IMR-90 (cell line): Measurements from ENCODE around the gene LRP5. TPM values are rescaled to one million over a fixed set of nuclear protein-coding genes. Genes with fewer than 3 reads are reported as not detected.
"Not testable (repeated sequence)": the region's sequence is repeated elsewhere in the genome, so short reads cannot be mapped to it uniquely, and the experiment has no call there.

Experiments used
- ATAC-seq: fragments of 200-7000 bp; cut with Tn5 transposase; 2 replicates; pipeline ENCODE4 v1.9.1; 2020; ENCODE audit warnings: low read depth, mild to moderate bottlenecking, moderate library complexity
- BruUV-seq: library from RNA; stranded (reverse); fragments of 400-500 nt; replicated peaks from 2 replicates; lab custom pipeline; 2021; lab: Mats Ljungman, UMichigan
- CTCF ChIA-PET: fragments of 300-600 bp; formaldehyde crosslinking; extraction: SDS; loops from one replicate; lab custom pipeline; 2021; ENCODE audit warnings: antibody characterized with exemption; lab: Yijun Ruan, JAX
- POLR2A ChIA-PET: fragments of 300-600 bp; sonication (Branson Sonifier 250); formaldehyde crosslinking; loops from one replicate; lab custom pipeline; 2022; ENCODE audit warnings: antibody characterized with exemption; ENCODE audit not compliant: unreplicated experiment; lab: Charles Lee
- DNase-seq: peaks from one replicate; pipeline ENCODE4 v3.0.0; 2013
- H2AFZ ChIP-seq: replicated peaks from 2 replicates; pipeline ENCODE3; 2013; ENCODE audit warnings: low read length, mild to moderate bottlenecking; ENCODE audit not compliant: poor library complexity
- H2AK5ac ChIP-seq: 2 replicates; pipeline ENCODE4 v1.6.1; 2013; ENCODE audit warnings: low read depth, low read length, inconsistent platforms
- H2AK9ac ChIP-seq: replicated peaks from 2 replicates; pipeline ENCODE3; 2013; ENCODE audit warnings: mild to moderate bottlenecking, low read depth, low read length, moderate library complexity; ENCODE audit not compliant: poor library complexity
- H2BK120ac ChIP-seq: 2 replicates; pipeline ENCODE4 v1.6.1; 2013; ENCODE audit warnings: low read depth, low read length, inconsistent platforms
- H2BK15ac ChIP-seq: 3 replicates; pipeline ENCODE4 v1.6.1; 2013; ENCODE audit warnings: low read depth, low read length, inconsistent platforms
- H2BK20ac ChIP-seq: 2 replicates; pipeline ENCODE4 v1.6.1; 2013; ENCODE audit warnings: low read depth, mild to moderate bottlenecking, inconsistent platforms, low read length, moderate library complexity
- H2BK5ac ChIP-seq: 2 replicates; pipeline ENCODE4 v1.6.1; 2013; ENCODE audit warnings: mild to moderate bottlenecking, low read depth, low read length, inconsistent platforms; ENCODE audit not compliant: poor library complexity, severe bottlenecking
- H3K14ac ChIP-seq: replicated peaks from 2 replicates; pipeline ENCODE4 v1.6.1; 2013; ENCODE audit warnings: low read depth, low read length, inconsistent platforms
- H3K18ac ChIP-seq: 2 replicates; pipeline ENCODE4 v1.6.1; 2013; ENCODE audit warnings: low read depth, low read length, control low read depth
- H3K23ac ChIP-seq: 2 replicates; pipeline ENCODE4 v1.6.1; 2013; ENCODE audit warnings: low read depth, low read length, inconsistent platforms
- H3K27ac ChIP-seq: 2 replicates; pipeline ENCODE4 v1.5.1; 2013; ENCODE audit warnings: mild to moderate bottlenecking, control low read depth, low read length; ENCODE audit not compliant: insufficient read depth
- H3K27me3 ChIP-seq: 2 replicates; pipeline ENCODE4 v1.6.1; 2013; ENCODE audit warnings: low read length; ENCODE audit not compliant: control insufficient read depth, insufficient read depth
- H3K36me3 ChIP-seq: 2 replicates; pipeline ENCODE4 v1.6.1; 2013; ENCODE audit warnings: low read length, mixed read lengths; ENCODE audit not compliant: control insufficient read depth, insufficient read depth
- H3K4ac ChIP-seq: 2 replicates; pipeline ENCODE4 v1.6.1; 2013; ENCODE audit warnings: low read depth, low read length, inconsistent platforms
- H3K4me1 ChIP-seq: 2 replicates; pipeline ENCODE4 v1.6.1; 2013; ENCODE audit warnings: low read length, mixed read lengths; ENCODE audit not compliant: control insufficient read depth, insufficient read depth
- H3K4me2 ChIP-seq: 2 replicates; pipeline ENCODE4 v1.6.1; 2013; ENCODE audit warnings: low read depth, mild to moderate bottlenecking, control low read depth, low read length, moderate library complexity
- H3K4me3 ChIP-seq: 2 replicates; pipeline ENCODE4 v1.5.1; 2013; ENCODE audit warnings: low read depth, mild to moderate bottlenecking, control low read depth, low read length, moderate library complexity; ENCODE audit not compliant: insufficient read depth
- H3K56ac ChIP-seq: 2 replicates; pipeline ENCODE4 v1.6.1; 2013; ENCODE audit warnings: low read length, inconsistent platforms; ENCODE audit not compliant: insufficient read depth; ENCODE audit errors: extremely low read depth
- H3K79me1 ChIP-seq, 2 experiments: 2 replicates each; pipeline ENCODE4 v1.6.1; 2013; ENCODE audit warnings: low read length in 2 of 2, inconsistent platforms in 1 of 2, low read depth in 1 of 2
- H3K9ac ChIP-seq: 2 replicates; pipeline ENCODE4 v1.6.1; 2013; ENCODE audit warnings: low read depth, low read length, control low read depth
- H3K9me1 ChIP-seq: 2 replicates; pipeline ENCODE4 v1.6.1; 2013; ENCODE audit warnings: low read length, inconsistent platforms; ENCODE audit not compliant: insufficient read depth
- H3K9me3 ChIP-seq: 2 replicates; pipeline ENCODE4 v1.6.1; 2013; ENCODE audit warnings: low read length; ENCODE audit not compliant: control insufficient read depth, insufficient read depth
- H4K20me1 ChIP-seq: 2 replicates; pipeline ENCODE4 v1.6.1; 2013; ENCODE audit warnings: low read length, inconsistent platforms; ENCODE audit not compliant: insufficient read depth
- H4K5ac ChIP-seq: 2 replicates; pipeline ENCODE4 v1.6.1; 2013; ENCODE audit warnings: mild to moderate bottlenecking, low read depth, low read length, control low read depth
- H4K8ac ChIP-seq, 2 experiments: 2 replicates each; pipeline ENCODE4 v1.6.1; 2013; ENCODE audit warnings: low read depth in 2 of 2, low read length in 2 of 2, control low read depth in 1 of 2, inconsistent platforms in 1 of 2
- H4K91ac ChIP-seq: 2 replicates; pipeline ENCODE4 v1.6.1; 2013; ENCODE audit warnings: low read depth, low read length, inconsistent platforms; ENCODE audit not compliant: insufficient read depth
- WGBS, 2 experiments: methylation state at CpG; one replicate each; pipeline versions ENCODE4 v1.1.5 to v1.1.7; 2013; ENCODE audit warnings: missing lambda C conversion rate in 2 of 2; ENCODE audit not compliant: insufficient read length in 1 of 2; ENCODE audit errors: extremely low coverage in 2 of 2; 5-methylcytosine and 5-hydroxymethylcytosine counted together
- dilution Hi-C: fragments of 300-500 bp; cut with HindIII; formaldehyde crosslinking; loops from one replicate; pipeline ENCODE4 v1.14.3; 2018; ENCODE audit warnings: low sequenced_read_pairs; ENCODE audit not compliant: unreplicated experiment
- in situ Hi-C: fragments of 300-500 bp; cut with MboI; formaldehyde crosslinking; loops from 3 replicates; pipeline ENCODE4 v1.14.3; 2019; ENCODE audit warnings: low sequenced_read_pairs, inconsistent platforms, mixed read lengths
- intact Hi-C: fragments of 100-400 bp; cut with micrococcal nuclease; formaldehyde crosslinking; loops from 2 replicates; pipeline ENCODE4 v1.10.0; 2022
- polyA plus RNA-seq, 3 experiments: library from polyadenylated mRNA; depleted of rRNA; stranded (reverse); fragments of >200 nt; gene quantifications; 2 replicates each; pipeline ENCODE4 v1.2.3, GENCODE V29; 2012; ENCODE audit warnings: low replicate concordance in 1 of 3
- total RNA-seq: library from RNA; depleted of rRNA; stranded (reverse); fragments of >200 nt; gene quantifications from 2 replicates; pipeline ENCODE4 v1.2.3, GENCODE V29; 2012

Gene LRP5
- total and polyA plus RNA-seq, 2 of the 4 experiments (the other 2 are of a cell fraction) = 10.4 to 15.0 TPM

DNA sequence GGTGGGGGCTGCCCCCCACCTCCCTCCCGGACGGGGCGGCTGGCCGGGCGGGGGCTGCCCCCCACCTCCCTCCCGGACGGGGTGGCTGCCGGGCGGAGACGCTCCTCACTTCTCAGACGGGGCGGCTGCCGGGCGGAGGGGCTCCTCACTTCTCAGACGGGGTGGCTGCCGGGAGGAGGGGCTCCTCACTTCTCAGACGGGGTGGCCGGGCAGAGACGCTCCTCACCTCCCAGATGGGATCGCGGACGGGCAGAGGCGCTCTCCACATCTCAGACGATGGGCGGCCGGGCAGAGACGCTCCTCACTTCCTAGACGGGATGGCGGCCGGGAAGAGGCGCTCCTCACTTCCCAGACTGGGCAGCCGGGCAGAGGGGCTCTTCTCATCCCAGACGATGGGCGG is 163.2 kb downstream of the LRP5 start:
- H3K4ac ChIP-seq, H2BK5ac ChIP-seq, H2BK20ac ChIP-seq, H2AK5ac ChIP-seq, in situ Hi-C loops, H3K36me3 ChIP-seq, H3K56ac ChIP-seq, BruUV-seq, H3K27ac ChIP-seq, H3K9ac ChIP-seq, H3K23ac ChIP-seq, H3K4me2 ChIP-seq, CTCF ChIA-PET, H3K14ac ChIP-seq, H4K5ac ChIP-seq, dilution Hi-C loops, H3K9me3 ChIP-seq, H2BK120ac ChIP-seq, H3K27me3 ChIP-seq, H3K4me1 ChIP-seq, H4K8ac ChIP-seq, ATAC-seq, POLR2A ChIA-PET, H4K91ac ChIP-seq, H3K4me3 ChIP-seq, H2AFZ ChIP-seq, H2AK9ac ChIP-seq, intact Hi-C loops, H2BK15ac ChIP-seq, H3K18ac ChIP-seq, DNase-seq: not testable (repeated sequence)
- no CpG with 5 or more reads among the region's 34 CpGs for WGBS, 2 experiments
- Histone ChIP-seq H3K79me1 (peaks cover 26 to 71% of the 10 kb centered on the region in 2 experiments), H4K20me1 (peaks cover 83% of the 10 kb centered on the region), H3K9me1 (peaks cover 20% of the 10 kb centered on the region)
